Cerebellar cortex (tissue), 1 donor: ENCODE results near the gene TEF.

Experiments
- DNase-seq: peaks from one replicate; pipeline ENCODE4 v3.0.0-alpha.2; 2015; ENCODE audit warnings: low spot score

Gene TEF

GRCh38 chr22:41353862-41354575 lies 27.7 kb upstream of the TEF start:
- DNase-seq = no peak

GRCh38 chr22:41354979-41355378 lies 26.8 kb upstream of the TEF start:
- DNase-seq = no peak

GRCh38 chr22:41355895-41356294 lies 25.8 kb upstream of the TEF start:
- no peak for DNase-seq

GRCh38 chr22:41356430-41357028 lies 25.2 kb upstream of the TEF start:
- DNase-seq = no peak

DNA sequence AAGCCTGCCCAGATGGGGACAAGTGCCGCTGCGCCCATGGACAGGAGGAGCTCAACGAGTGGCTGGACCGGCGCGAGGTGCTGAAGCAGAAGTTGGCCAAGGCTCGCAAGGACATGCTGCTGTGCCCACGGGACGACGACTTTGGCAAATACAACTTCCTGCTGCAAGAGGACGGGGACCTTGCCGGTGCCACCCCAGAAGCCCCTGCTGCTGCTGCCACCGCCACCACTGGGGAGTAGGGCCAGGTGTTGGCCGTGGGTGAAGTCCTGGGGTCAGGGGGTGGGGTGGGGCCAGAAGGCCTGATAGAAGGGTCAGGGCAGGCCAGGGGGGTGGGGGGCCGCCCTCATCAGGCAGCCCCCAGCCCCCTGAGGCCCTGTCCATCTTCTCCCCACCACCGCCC lies 24.6 kb upstream of the TEF start:
- DNase-seq = no peak

DNA sequence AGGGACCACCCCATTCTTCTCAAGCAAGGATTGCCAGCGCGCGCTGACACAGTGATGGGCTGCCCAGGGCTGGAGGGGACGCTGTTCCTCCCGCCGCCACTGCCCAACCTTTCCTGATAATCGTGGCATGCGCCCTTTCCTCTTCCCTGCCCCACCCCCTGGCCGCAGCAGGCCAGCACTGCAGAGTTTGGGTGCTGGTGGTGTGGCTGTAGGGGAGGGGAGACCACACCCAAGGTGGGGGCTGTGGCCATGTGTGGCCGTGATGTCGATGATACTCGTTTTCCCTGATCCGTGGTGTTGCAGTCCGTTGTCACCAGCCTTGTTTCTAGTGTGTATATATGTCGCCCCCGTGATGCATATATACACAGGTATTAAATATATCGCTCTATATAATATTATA lies 22.8 kb upstream of the TEF start:
- no peak for DNase-seq

GRCh38 chr22:41359376-41359775 lies 22.4 kb upstream of the TEF start:
- no peak for DNase-seq

- DNase-seq = no peak
Measured at GRCh38 chr22:41360126-41360525, 21.6 kb upstream of the TEF start.

DNA sequence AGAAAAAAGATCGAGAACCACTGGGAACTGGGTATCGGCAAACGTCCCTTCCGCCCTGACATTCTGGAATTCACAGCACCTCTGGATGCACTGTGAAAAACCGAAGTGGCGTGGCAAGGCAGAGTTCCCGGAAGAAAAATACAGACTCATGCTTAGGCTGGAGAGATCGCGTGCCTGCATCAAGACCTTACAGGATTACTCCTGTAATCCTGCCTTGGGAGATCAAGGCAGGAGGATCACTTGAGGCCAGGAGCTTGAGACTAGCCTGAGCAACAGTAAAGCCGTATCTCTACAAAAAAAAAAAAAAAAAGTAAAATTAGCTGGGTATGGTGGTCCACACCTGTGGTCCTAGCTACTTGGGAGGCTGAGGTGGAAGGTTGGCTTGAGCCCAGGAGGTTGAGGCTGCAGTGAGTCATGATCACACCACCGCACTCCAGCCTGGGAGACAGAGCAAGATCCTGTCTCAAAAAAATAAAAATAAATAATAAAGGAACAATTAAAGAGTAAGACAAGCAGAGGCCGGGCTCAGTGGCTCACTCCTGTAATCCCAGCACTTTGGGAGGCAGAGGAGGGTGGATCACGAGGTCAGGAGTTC lies 19.9 kb upstream of the TEF start:
- DNase-seq = no peak

DNA sequence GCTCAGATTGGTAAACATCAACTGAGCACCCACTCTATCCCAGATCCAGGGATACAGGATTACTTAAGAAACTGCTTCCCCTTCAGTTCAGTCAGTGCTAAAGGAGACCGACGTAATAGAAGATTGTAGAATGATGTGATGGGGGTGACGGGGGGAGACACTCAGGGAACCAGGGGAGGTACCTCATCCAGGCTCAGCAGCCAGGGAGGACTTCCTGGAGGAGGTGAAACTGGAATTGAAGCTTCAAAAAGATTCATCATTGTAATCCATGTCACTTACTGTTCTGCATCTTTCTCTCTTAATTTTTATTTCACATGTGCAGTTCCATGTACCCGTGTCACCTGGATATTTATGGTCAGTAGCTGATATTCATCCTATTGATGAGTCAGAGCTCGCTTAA lies 19.1 kb upstream of the TEF start:
- no peak for DNase-seq

DNA sequence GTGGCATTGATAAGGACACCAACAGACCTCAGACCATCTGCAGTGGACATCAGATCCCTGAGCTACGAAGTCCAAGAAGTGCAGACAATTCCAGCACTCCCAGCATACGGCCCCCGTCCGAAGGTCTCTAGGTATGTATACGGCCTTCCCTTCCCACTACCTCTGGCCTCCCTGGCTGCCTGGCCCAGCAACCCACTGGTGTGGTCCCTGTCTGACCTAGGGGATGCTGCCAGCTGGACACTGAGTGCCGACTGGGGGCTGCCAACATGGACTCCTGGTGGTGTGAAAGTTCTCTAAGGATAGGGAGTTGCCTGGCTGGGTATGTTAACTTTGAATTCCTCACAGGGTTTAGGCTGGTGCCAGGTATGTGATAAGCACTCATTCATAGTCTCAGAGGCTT lies 17.5 kb upstream of the TEF start:
- no peak for DNase-seq

DNA sequence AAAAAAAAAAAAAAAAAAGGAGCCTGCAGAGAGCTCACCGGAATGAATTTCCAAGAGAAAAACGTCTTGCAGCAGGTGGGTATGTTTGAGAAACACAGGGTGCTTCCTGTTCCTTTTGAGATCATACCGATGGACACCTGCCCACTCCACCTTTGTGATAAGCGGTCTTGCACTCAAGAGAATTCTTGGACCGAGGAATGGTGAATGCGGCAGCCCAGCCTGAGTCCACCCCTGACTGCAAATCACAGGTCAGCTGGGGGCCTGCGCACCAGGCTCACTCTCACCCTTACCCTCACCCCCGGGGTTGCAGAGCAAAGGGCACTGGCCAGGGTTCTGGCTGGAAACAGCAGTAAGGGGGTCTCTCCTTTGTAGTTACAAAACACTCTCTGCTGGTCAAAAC lies 16.8 kb upstream of the TEF start:
- DNase-seq = no peak

GRCh38 chr22:41365425-41365824 lies 16.3 kb upstream of the TEF start:
- no peak for DNase-seq

GRCh38 chr22:41366323-41367029 lies 15.3 kb upstream of the TEF start:
- DNase-seq = no peak

DNA sequence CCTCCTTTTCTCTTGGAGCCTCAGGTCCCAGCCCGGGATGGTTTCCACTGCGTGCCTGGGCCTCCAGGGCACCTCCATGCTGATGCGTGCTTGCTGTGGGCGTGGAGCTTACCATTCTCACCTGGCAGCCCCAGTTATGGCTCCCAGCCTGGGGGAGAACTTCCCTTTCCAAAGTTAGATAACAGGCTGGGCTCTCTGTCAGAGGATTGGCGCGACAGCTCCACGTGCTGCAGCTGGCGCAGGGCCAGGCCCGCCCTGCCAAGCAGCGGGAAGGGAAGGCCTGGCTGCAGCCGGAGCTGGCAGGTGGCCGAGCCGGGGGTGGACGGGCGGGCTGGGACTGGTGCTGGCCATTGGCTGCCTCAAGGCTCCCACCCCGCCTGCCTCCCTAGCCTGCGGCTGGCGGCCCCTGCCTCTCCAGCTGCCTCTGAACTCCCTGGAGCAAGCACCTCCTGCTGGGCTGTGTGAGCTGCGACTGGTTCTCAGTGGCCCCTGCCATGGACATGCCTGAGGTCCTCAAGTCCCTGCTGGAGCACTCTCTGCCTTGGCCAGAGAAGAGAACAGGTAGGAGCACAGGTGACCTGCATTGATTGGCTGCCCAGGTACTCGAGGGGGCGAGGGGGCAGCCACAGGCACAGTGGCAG lies 14.6 kb upstream of the TEF start:
- DNase-seq = peak; percentile 93

- peak; percentile 86 for DNase-seq
Measured at GRCh38 chr22:41367680-41368542, 13.8 kb upstream of the TEF start.

DNA sequence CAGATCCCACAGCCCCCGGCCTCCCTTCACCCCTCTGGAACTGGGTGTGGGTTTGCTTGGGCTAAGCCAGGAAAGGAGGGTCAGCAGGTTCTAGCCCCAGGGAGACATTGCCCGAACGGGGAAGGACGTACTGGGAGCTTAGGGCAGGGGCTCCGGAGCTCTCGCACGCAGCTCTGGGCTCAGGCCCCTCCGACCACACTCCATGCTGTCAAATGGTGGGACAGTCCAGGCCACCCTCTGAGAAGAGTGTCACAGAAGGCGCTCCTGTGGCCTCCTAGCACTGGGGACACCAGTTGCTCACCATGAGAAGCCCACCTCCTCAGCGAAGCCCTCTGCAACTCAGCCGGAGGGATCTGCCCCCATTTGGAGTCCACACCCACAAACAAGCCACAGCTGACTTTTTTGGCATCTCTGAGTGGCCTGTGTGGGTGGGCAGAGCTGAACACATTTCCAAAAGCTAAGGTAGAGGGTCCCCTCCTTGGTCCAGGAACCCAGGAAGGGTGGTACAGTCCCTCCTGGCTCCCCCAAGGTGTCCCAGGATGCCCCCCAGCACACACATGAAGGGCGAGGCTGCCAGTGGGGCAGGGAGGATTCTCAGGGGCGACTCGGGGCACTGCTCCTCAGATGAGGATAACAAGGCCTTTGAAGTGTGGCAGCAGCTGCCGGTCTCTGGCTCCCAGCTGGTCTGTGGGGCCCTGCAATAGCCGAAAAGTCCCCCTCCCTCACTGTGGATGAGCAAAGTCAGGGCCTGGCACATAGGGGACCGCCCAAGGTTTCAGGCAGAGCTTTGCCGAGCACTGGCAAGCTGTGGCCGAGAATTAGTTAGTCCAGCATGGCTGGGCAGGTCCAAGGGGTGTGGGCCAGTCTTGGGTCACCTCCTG lies 13.0 kb upstream of the TEF start:
- DNase-seq = peak; percentile 64

- DNase-seq = peak; percentile 66
Measured at GRCh38 chr22:41369424-41369745, 12.4 kb upstream of the TEF start.

- DNase-seq = no peak
Measured at GRCh38 chr22:41369837-41370236, 11.9 kb upstream of the TEF start.

DNA sequence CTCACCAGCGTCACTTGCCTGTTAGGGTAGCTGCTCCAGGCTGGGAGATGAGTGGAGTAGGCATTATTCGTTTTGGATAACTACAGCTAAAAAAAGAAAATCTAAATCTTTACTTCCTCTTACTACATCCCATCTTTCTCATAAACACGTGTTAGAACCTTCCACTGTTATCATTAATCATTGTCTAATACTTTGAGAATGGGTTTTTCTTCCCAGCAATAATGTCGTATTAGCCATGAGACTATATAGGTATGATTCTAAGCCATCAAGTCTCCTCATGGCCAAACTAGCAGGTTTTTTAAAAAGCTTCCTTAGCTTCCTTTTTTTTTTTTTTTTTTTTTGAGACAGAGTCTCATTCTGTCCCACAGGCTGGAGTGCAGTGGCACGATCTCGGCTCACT lies 3.9 kb upstream of the TEF start:
- DNase-seq = no peak

DNA sequence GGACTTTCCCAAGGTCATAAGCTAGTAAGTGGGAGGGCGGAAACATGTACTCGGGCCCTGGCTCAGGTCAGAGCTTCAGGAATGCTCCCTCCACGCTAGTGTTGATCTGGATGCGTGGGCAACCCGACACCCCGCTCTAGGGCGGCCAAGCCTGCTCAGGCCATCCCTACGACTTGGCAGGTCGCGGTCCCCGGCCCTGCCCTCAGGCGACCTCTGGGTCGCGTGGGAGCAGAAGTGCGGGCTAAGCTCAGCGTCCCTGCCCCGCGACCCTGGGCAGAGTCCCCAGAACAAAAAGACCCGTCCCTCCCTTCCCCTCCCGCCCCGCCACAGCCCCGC lies 781 bp upstream of the TEF start:
- peak; percentile 72 for DNase-seq
